Measurements from ENCODE around the gene PIGW. TPM values are rescaled to one million over a fixed set of nuclear protein-coding genes. Genes with fewer than 3 reads are reported as not detected.

Gene PIGW
- total and polyA plus RNA-seq, 10 of the 15 experiments (the other 5 are each of a cell fraction or from before 2014, with no cell fraction given) = 6.0 to 31.5 (median 13.8) TPM

GRCh38 chr17:36496018-36496789, 38.6 kb upstream of the PIGW start:
- FAIRE-seq (no peak), DNase-seq (ENCODE audit: low read depth, low spot score) (no peak), ATAC-seq (no peak)
- Histone ChIP-seq H3K27ac (ENCODE audit: control insufficient read depth, insufficient read depth) (no peak overlapping the region), H3K4me2 (ENCODE audit: control insufficient read depth, insufficient read depth) (no peak overlapping the region), H3K36me3 (ENCODE audit: control insufficient read depth in 2 of 2, insufficient read depth in 2 of 2, low read length in 1 of 2) (peaks cover 17 to 37% of the 10 kb centered on the region in 2 experiments), H3K4me3 (no peak overlapping the region), H3K4me1 (ENCODE audit: control insufficient read depth, insufficient read depth, low read length) (no peaks in the 10 kb centered on the region), H3K79me2 (ENCODE audit: control insufficient read depth, insufficient read depth, low read length) (no peaks in the 10 kb centered on the region), H3K27me3 (replicated peaks in 1 of 2; ENCODE audit: control insufficient read depth in 2 of 2, insufficient read depth in 2 of 2, low read length in 1 of 2) (no peaks in the 10 kb centered on the region), H4K20me1 (ENCODE audit: control insufficient read depth, insufficient read depth) (no peaks in the 10 kb centered on the region), H2AFZ (ENCODE audit: control insufficient read depth, low read depth, low read length) (no peak overlapping the region), H3K9me3 (replicated peaks; ENCODE audit: control insufficient read depth, insufficient read depth, low read length) (no peaks in the 10 kb centered on the region), H3K9ac (ENCODE audit: control insufficient read depth, insufficient read depth, low read length) (no peak overlapping the region)
- 97% methylated on average over 9 of the region's 9 CpGs for WGBS (ENCODE audit: insufficient coverage, insufficient replicate concordance, low lambda C conversion rate, missing lambda C conversion rate)
- in situ Hi-C loops (cut with MboI) (loop anchor here (25.0 kb wide), 1 partner anchor 359 kb away; no protein-coding TSS in a partner anchor), intact Hi-C loops (cut with micrococcal nuclease; ENCODE audit: unreplicated experiment) (no loop called here)
- ChIA-PET POLR2A (interaction anchor here (0.7 kb wide), 1 partner anchor 10 kb away, joined by 3 read pairs; no protein-coding TSS in a partner anchor), SMC1A (ENCODE audit: uncharacterized antibody, unreplicated experiment) (no interaction called here), CTCF (no interaction called here), RAD21 (ENCODE audit: unreplicated experiment) (no interaction called here)
- BruUV-seq (replicated peaks) = no TSS peak
- no peak for TF ChIP-seq WRNIP1 (IDR thresholded peaks at IDR 0.05; ENCODE audit: borderline replicate concordance, low read depth, low read length)

- Histone ChIP-seq H3K27ac (ENCODE audit: control insufficient read depth, insufficient read depth) (no peak overlapping the region), H3K27me3 (replicated peaks in 1 of 2; ENCODE audit: control insufficient read depth in 2 of 2, insufficient read depth in 2 of 2, low read length in 1 of 2) (no peaks in the 10 kb centered on the region), H3K4me1 (ENCODE audit: control insufficient read depth, insufficient read depth, low read length) (no peaks in the 10 kb centered on the region), H4K20me1 (ENCODE audit: control insufficient read depth, insufficient read depth) (no peaks in the 10 kb centered on the region), H3K4me2 (ENCODE audit: control insufficient read depth, insufficient read depth) (no peak overlapping the region), H3K9me3 (replicated peaks; ENCODE audit: control insufficient read depth, insufficient read depth, low read length) (no peaks in the 10 kb centered on the region), H3K79me2 (ENCODE audit: control insufficient read depth, insufficient read depth, low read length) (no peaks in the 10 kb centered on the region), H3K9ac (ENCODE audit: control insufficient read depth, insufficient read depth, low read length) (no peak overlapping the region), H3K4me3 (no peak overlapping the region), H2AFZ (ENCODE audit: control insufficient read depth, low read depth, low read length) (no peak overlapping the region), H3K36me3 (ENCODE audit: control insufficient read depth in 2 of 2, insufficient read depth in 2 of 2, low read length in 1 of 2) (peaks cover 19 to 32% of the 10 kb centered on the region in 2 experiments)
- ChIA-PET RAD21 (ENCODE audit: unreplicated experiment) (no interaction called here), POLR2A (interaction anchor here (0.6 kb wide), 1 partner anchor 694 kb away, joined by 5 read pairs; no protein-coding TSS in a partner anchor), CTCF (no interaction called here), SMC1A (ENCODE audit: uncharacterized antibody, unreplicated experiment) (no interaction called here)
- DNase-seq (ENCODE audit: low read depth, low spot score) (no peak), ATAC-seq (no peak), FAIRE-seq (no peak)
- BruUV-seq (replicated peaks) = no TSS peak
- TF ChIP-seq POLR2A (IDR thresholded peaks at IDR 0.05; ENCODE audit: low read depth, low read length) = peak; percentile 53; the same call in 1 of the 2 replicates
- no peak for TF ChIP-seq NFYB (IDR thresholded peaks at IDR 0.05; ENCODE audit: insufficient read depth, low read depth, low read length)
- 79% methylated on average over 9 of the region's 9 CpGs for WGBS (ENCODE audit: insufficient coverage, insufficient replicate concordance, low lambda C conversion rate, missing lambda C conversion rate)
- intact Hi-C loops (cut with micrococcal nuclease; ENCODE audit: unreplicated experiment) (no loop called here), in situ Hi-C loops (cut with MboI) (loop anchor here (25.0 kb wide), 1 partner anchor 361 kb away; no protein-coding TSS in a partner anchor)
Observed at GRCh38 chr17:36498155-36498554, 36.6 kb upstream of the PIGW start.
